ENCODE measurements around the gene SHC2. TPM values are rescaled to one million over a fixed set of nuclear protein-coding genes. Genes with fewer than 3 reads are reported as not detected.

The SHC2 gene
- total RNA-seq, 1 donor from 2014 or later, result 47.8 TPM

DNA sequence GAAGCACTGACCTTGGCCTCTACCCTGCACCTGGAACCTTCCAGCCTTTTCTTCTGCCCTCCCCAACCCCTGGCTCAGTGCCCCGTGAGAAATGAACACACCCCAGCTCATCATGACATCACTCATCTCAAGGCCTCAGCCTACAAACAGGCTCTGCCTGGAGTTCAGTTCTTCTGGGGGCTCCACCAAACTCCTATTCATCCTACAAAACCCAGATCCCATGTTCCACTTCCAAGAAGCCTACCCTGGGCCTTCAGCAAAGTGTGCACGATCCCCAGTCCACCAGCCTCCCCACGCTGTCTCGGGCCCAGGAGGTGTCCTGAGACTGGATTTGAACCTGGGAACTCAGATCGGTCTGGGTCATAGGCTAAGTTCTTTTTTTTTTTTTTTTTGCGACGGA lies 9.0 kb upstream of the SHC2 start:
- TF ChIP-seq CTCF (IDR thresholded peaks at IDR 0.05), result no peak
- DNase-seq (ENCODE audit: low spot score), result no peak
- Mint-ChIP-seq H3K9me3 (ENCODE audit: low read depth) (no peaks in the 10 kb centered on the region), H3K4me1 (ENCODE audit: low read depth) (peaks cover 3% of the 10 kb centered on the region), H3K27ac (ENCODE audit: unreplicated experiment) (no peak overlapping the region), H3K4me3 (ENCODE audit: unreplicated experiment) (no peak overlapping the region), H3K36me3 (ENCODE audit: low read depth) (no peaks in the 10 kb centered on the region), H3K27me3 (ENCODE audit: low read depth) (no peaks in the 10 kb centered on the region)

DNA sequence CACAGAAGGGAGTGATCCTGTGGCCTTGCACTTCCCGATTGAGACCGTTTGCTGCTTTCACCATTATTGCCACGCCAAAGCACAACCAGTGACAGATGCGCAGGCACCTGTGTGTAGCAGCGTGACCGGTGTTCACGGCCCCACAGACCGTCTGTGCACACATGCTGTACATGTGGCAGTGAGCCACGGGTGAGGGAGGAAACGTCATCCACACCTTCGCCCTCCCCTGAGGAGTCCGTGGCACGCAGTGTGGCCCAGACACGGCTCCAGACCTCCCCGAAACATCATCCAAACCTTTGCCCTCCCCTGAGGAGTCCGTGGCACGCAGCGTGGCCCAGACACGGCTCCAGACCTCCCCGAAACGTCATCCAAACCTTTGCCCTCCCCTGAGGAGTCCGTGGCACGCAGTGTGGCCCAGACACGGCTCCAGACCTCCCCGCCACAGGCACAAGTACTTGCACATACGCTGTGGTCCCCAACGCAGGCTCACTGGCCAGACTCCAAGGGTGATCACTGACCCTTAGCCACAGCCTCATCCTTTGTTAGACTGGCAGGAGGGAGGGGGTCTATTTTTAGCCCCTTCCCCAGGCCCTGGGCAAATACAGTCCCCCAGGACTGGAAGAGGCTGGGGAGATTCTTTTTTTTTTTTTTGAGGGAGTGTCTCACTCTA lies 7.9 kb upstream of the SHC2 start:
- Mint-ChIP-seq H3K27ac (ENCODE audit: unreplicated experiment) (no peak overlapping the region), H3K36me3 (ENCODE audit: low read depth) (no peaks in the 10 kb centered on the region), H3K4me1 (ENCODE audit: low read depth) (peaks cover 3% of the 10 kb centered on the region), H3K4me3 (ENCODE audit: unreplicated experiment) (no peak overlapping the region), H3K27me3 (ENCODE audit: low read depth) (no peaks in the 10 kb centered on the region), H3K9me3 (ENCODE audit: low read depth) (no peaks in the 10 kb centered on the region)
- no peak for TF ChIP-seq CTCF (IDR thresholded peaks at IDR 0.05)
- no peak for DNase-seq (ENCODE audit: low spot score)

DNA sequence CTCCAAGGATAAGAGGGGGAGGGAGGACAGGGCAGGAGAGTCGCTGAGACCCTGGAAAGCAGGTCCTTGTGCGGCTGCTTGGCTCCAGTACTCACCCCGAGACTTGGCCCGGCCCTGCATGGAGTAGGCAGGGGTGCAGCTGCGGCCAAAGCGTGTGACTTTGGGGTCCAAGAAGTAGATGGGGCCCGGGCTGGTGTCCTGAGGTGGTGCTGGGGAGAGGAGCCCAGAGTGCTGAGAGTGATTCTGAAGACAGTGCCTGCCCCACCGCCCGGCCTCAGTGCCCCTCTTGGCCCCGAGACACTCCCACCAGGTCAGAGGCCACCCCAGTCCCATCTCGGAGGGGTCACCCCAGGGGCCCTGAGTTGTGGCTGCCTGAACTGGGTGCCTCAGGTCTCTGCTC lies 6.7 kb upstream of the SHC2 start:
- H3K27ac Mint-ChIP-seq (ENCODE audit: unreplicated experiment), result no peak overlapping the region

DNA sequence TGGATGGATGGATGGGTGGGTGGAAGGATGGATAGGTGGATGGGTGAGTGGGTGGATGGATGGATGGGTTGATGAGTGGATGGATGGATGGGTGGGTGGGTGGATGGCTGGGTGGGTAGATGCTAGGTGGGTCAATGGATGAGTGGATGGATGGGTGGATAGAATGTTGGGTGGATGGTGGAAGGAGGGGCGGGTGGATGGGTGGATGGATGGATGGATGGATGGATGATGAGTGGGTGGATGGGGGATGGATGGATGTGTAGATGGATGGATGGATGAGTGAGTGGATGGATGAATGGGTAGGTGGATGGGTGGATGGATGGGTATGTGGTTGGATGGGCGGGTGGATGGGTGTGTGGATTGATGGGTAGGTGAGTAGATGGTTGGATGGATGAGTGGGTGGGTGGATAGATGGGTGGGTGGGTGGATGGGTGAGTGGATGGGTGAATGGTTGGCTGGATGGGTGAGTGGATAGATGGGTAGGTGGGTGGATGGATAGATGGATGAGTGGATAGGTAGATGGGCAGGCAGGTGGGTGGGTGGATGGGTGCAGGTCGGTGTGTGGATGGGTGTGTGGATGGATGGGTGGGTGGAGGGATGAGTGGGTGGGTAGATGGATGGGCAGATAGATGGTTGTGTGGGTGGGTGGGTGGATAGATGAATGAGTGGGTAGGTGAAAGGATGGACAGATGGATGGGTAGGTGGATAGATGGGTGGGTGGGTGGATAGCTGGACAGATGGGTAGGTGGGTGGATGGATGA lies 4.4 kb upstream of the SHC2 start:
- Mint-ChIP-seq H3K27ac (ENCODE audit: unreplicated experiment) (no peak overlapping the region), H3K27me3 (ENCODE audit: low read depth) (no peaks in the 10 kb centered on the region), H3K36me3 (ENCODE audit: low read depth) (no peaks in the 10 kb centered on the region), H3K4me1 (ENCODE audit: low read depth) (peaks cover 2% of the 10 kb centered on the region), H3K9me3 (ENCODE audit: low read depth) (no peaks in the 10 kb centered on the region), H3K4me3 (ENCODE audit: unreplicated experiment) (no peak overlapping the region)
- no peak for TF ChIP-seq CTCF (IDR thresholded peaks at IDR 0.05)
- DNase-seq (ENCODE audit: low spot score), result no peak

More for the DNA sequence above, 6.7 kb upstream of the SHC2 start:
- no peak for DNase-seq (ENCODE audit: low spot score)
- Mint-ChIP-seq H3K9me3 (ENCODE audit: low read depth) (no peaks in the 10 kb centered on the region), H3K27me3 (ENCODE audit: low read depth) (no peaks in the 10 kb centered on the region), H3K4me1 (ENCODE audit: low read depth) (peaks cover 2% of the 10 kb centered on the region), H3K36me3 (ENCODE audit: low read depth) (no peaks in the 10 kb centered on the region), H3K4me3 (ENCODE audit: unreplicated experiment) (no peak overlapping the region)
- no peak for TF ChIP-seq CTCF (IDR thresholded peaks at IDR 0.05)

- H3K27ac Mint-ChIP-seq (ENCODE audit: unreplicated experiment), result no peak overlapping the region
- no peaks in the 10 kb centered on the region for H3K27me3 Mint-ChIP-seq (ENCODE audit: low read depth)
- peaks cover 7% of the 10 kb centered on the region for H3K4me1 Mint-ChIP-seq (ENCODE audit: low read depth)
- TF ChIP-seq CTCF (IDR thresholded peaks at IDR 0.05), result no peak
- no peak overlapping the region for H3K4me3 Mint-ChIP-seq (ENCODE audit: unreplicated experiment)
- no peaks in the 10 kb centered on the region for H3K36me3 Mint-ChIP-seq (ENCODE audit: low read depth)
- DNase-seq (ENCODE audit: low spot score), result no peak
- H3K9me3 Mint-ChIP-seq (ENCODE audit: low read depth), result no peaks in the 10 kb centered on the region
Observed at GRCh38 chr19:464208-464545, 3.3 kb upstream of the SHC2 start.
